ENCODE data around the gene NELL1. TPM values are rescaled to one million over a fixed set of nuclear protein-coding genes. Genes with fewer than 3 reads are reported as not detected.

Gene NELL1
- total RNA-seq, 4 donors from 2014 or later: 0.27 TPM; not detected in 3

GRCh38 chr11:21485006-21485405, 815.6 kb downstream of the NELL1 start:
- in situ Hi-C loops (cut with MboI; ENCODE audit: low pct_ligation_motif_present in 1 of 4, low pct_unique_long_range_greater_than_20kb in 1 of 4, low sequenced_read_pairs in 3 of 4): no loop called here
- 67 to 71% methylated on average over 1 of the region's 1 CpG for WGBS, 2 donors (ENCODE audit: low coverage in 1 of 2)

GRCh38 chr11:21485426-21485825, 816.0 kb downstream of the NELL1 start:
- WGBS, 2 donors (ENCODE audit: low coverage in 1 of 2): 73% methylated on average over 5 of the region's 5 CpGs; no CpG with 5 or more reads in 1 of the 2 donors
- H3K36me3 ChIP-seq: no peaks in the 10 kb centered on the region
- no peak overlapping the region for H3K4me3 ChIP-seq
- no peaks in the 10 kb centered on the region for H3K27me3 ChIP-seq
- in situ Hi-C loops (cut with MboI; ENCODE audit: low pct_ligation_motif_present in 1 of 4, low pct_unique_long_range_greater_than_20kb in 1 of 4, low sequenced_read_pairs in 3 of 4): no loop called here
- H3K9me3 ChIP-seq: no peaks in the 10 kb centered on the region
- TF ChIP-seq, protein P1, sequence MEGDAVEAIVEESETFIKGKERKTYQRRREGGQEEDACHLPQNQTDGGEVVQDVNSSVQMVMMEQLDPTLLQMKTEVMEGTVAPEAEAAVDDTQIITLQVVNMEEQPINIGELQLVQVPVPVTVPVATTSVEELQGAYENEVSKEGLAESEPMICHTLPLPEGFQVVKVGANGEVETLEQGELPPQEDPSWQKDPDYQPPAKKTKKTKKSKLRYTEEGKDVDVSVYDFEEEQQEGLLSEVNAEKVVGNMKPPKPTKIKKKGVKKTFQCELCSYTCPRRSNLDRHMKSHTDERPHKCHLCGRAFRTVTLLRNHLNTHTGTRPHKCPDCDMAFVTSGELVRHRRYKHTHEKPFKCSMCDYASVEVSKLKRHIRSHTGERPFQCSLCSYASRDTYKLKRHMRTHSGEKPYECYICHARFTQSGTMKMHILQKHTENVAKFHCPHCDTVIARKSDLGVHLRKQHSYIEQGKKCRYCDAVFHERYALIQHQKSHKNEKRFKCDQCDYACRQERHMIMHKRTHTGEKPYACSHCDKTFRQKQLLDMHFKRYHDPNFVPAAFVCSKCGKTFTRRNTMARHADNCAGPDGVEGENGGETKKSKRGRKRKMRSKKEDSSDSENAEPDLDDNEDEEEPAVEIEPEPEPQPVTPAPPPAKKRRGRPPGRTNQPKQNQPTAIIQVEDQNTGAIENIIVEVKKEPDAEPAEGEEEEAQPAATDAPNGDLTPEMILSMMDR (IDR thresholded peaks at IDR 0.05): no peak
- TF ChIP-seq POLR2AphosphoS5 (IDR thresholded peaks at IDR 0.05): no peak
- TF ChIP-seq POLR2A (IDR thresholded peaks at IDR 0.05): no peak
- no peak for TF ChIP-seq EP300 (IDR thresholded peaks at IDR 0.05; ENCODE audit: low read depth)
- no peaks in the 10 kb centered on the region for H3K4me1 ChIP-seq
- intact Hi-C loops (cut with DNase I; ENCODE audit: low total_unique reads): no loop called here
- no peak for DNase-seq
- no peak overlapping the region for H3K27ac ChIP-seq

More at GRCh38 chr11:21485006-21485405, 815.6 kb downstream of the NELL1 start:
- no peaks in the 10 kb centered on the region for H3K9me3 ChIP-seq
- intact Hi-C loops (cut with DNase I; ENCODE audit: low total_unique reads): no loop called here
- DNase-seq: no peak
- no peaks in the 10 kb centered on the region for H3K27me3 ChIP-seq
- H3K4me1 ChIP-seq: no peaks in the 10 kb centered on the region
- no peak overlapping the region for H3K4me3 ChIP-seq
- no peak for TF ChIP-seq POLR2AphosphoS5 (IDR thresholded peaks at IDR 0.05)
- TF ChIP-seq POLR2A (IDR thresholded peaks at IDR 0.05): no peak
- no peak for TF ChIP-seq EP300 (IDR thresholded peaks at IDR 0.05; ENCODE audit: low read depth)
- TF ChIP-seq, protein P1 (IDR thresholded peaks at IDR 0.05): no peak
- no peaks in the 10 kb centered on the region for H3K36me3 ChIP-seq
- H3K27ac ChIP-seq: no peak overlapping the region

DNA sequence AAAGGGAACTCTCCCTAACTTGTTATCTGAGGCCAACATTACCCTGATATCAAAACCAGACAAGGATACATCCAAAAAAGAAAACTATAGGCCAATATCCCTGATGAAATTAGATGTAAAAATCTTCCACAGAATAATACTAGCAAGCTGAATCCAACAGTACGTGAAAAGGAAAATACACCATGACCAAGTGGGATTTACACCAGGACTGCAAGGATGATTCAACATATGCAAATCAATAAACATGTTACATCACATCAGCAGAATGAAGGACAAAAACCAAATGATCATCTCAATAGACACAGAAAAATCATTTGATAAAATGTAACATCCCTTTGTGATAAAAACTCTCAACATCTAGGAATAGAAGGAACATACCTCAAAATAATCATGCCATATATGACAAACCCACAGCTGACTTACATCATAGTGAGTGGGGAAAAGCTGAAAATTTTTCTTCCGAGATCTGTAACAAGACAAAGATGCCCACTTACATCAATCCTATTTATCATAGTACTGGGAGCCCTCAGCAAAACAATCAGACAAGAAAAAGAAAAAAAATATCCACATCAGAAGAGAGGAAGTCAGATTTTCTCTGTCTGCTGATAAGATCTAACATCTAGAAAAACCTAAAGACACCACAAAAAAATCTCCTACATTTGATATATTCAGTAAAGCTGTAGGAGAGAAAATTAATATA, 820.2 kb downstream of the NELL1 start:
- intact Hi-C loops (cut with DNase I; ENCODE audit: low total_unique reads): no loop called here
- no peak for DNase-seq
- no peaks in the 10 kb centered on the region for H3K36me3 ChIP-seq
- H3K27me3 ChIP-seq: no peaks in the 10 kb centered on the region
- no peak for TF ChIP-seq POLR2A (IDR thresholded peaks at IDR 0.05)
- TF ChIP-seq POLR2AphosphoS5 (IDR thresholded peaks at IDR 0.05): no peak
- no peak for TF ChIP-seq EP300 (IDR thresholded peaks at IDR 0.05; ENCODE audit: low read depth)
- TF ChIP-seq, protein P1 (IDR thresholded peaks at IDR 0.05): no peak
- no peaks in the 10 kb centered on the region for H3K4me1 ChIP-seq
- in situ Hi-C loops (cut with MboI; ENCODE audit: low pct_ligation_motif_present in 1 of 4, low pct_unique_long_range_greater_than_20kb in 1 of 4, low sequenced_read_pairs in 3 of 4): no loop called here
- WGBS, 2 donors (ENCODE audit: low coverage in 1 of 2): 63 to 77% methylated on average over 2 of the region's 2 CpGs
- H3K27ac ChIP-seq: no peak overlapping the region
- H3K4me3 ChIP-seq: no peak overlapping the region
- H3K9me3 ChIP-seq: no peaks in the 10 kb centered on the region

- Histone ChIP-seq H3K4me1 (no peaks in the 10 kb centered on the region), H3K27me3 (no peaks in the 10 kb centered on the region), H3K4me3 (no peak overlapping the region), H3K9me3 (no peaks in the 10 kb centered on the region), H3K36me3 (no peaks in the 10 kb centered on the region), H3K27ac (no peak overlapping the region)
- no peak for DNase-seq
- WGBS, 2 donors (ENCODE audit: low coverage in 1 of 2): 67 to 78% methylated on average over 1 of the region's 1 CpG
- in situ Hi-C loops (cut with MboI; ENCODE audit: low pct_ligation_motif_present in 1 of 4, low pct_unique_long_range_greater_than_20kb in 1 of 4, low sequenced_read_pairs in 3 of 4): no loop called here
- intact Hi-C loops (cut with DNase I; ENCODE audit: low total_unique reads): no loop called here
- TF ChIP-seq EP300 (IDR thresholded peaks at IDR 0.05; ENCODE audit: low read depth) (no peak), POLR2A (IDR thresholded peaks at IDR 0.05) (no peak), POLR2AphosphoS5 (IDR thresholded peaks at IDR 0.05) (no peak)
- TF ChIP-seq, protein P1 (IDR thresholded peaks at IDR 0.05): no peak
These were observed 823.5 kb downstream of the NELL1 start for GRCh38 chr11:21492931-21493330.

Measured in transverse colon (tissue), 4 donors.